HG03354 (cell line): ENCODE results near the gene HS1BP3.

Experiments used
- ATAC-seq: cut with Tn5 transposase; IDR thresholded peaks from one replicate; pipeline ENCODE4 v1.9.1; 2021; ENCODE audit warnings: mild to moderate bottlenecking; ENCODE audit not compliant: unreplicated experiment, poor library complexity, severe bottlenecking

The HS1BP3 gene

DNA sequence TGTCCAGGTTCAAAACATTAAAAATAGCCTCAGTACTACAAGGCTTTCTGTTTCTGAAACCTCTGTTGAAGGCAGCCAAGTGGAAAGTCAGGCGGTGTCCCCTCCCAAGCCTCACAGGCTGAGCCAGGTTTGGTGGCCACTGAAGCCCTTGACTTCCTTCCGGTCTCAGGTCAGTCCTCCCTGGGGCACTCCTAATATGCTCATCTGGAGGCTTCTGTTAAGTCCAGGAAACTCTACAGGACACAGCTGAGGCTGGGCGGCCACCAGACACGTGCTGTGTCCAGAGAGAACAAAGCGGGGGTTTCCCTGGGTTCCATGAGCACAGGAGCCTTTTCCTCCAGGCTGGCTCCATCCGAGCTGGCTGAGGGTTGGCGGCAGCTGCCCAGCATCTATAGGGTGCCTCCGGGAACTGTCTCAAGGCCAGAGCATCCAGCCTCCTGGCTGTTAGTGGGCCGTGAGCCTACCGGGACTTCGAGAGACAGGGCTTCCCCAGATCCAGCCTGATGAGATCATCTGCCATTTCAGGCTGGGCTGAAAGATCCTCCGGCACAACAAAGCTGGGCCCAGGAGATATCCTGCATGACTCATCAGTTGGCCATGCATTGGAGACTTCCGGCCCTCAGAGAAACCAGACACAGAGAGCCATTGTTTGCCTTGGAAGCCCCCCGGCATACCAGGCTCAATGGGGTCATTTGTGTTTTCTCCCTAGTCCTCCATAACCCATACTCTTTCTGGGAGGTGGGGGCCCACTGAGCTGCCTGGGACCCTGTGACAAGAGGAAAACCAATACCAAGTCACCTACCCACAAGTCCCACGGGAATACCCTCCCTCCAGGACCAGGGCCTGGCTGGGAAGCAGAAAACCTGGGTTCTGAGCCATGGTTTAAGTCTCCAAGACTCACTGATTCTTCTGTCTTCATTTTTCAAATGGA is 71.7 kb downstream of the HS1BP3 start:
- ATAC-seq: peak; percentile 73

DNA sequence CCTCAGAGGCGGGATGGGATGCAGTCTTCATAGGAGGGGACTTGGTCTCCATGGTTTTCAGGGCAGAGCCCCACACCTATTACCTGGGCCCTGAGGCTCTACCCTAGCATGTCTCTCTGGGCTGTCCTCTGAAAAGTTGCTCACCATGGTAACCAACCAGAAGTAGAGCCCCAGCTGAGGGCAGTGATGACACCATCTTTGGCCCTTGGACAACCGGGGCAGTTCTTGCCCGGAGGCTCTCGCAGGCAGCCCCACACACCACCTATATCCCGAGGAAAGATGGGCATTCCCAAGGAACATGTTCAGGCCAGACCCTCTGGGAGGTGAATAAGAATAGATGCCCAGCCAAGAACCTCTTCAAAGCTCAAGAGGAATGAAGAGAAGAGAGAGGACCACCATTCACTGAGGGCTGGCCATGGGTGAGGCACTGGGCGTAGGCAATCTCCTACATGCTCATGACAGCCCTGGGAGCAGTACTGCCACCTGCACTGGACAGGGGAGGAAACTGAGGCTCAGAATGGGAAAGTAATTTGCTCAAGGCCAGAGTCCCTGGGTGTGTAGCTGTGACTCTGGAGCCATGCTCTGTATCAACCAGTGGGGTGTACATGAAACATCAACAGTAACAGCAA is 72.5 kb downstream of the HS1BP3 start:
- ATAC-seq: no peak

DNA sequence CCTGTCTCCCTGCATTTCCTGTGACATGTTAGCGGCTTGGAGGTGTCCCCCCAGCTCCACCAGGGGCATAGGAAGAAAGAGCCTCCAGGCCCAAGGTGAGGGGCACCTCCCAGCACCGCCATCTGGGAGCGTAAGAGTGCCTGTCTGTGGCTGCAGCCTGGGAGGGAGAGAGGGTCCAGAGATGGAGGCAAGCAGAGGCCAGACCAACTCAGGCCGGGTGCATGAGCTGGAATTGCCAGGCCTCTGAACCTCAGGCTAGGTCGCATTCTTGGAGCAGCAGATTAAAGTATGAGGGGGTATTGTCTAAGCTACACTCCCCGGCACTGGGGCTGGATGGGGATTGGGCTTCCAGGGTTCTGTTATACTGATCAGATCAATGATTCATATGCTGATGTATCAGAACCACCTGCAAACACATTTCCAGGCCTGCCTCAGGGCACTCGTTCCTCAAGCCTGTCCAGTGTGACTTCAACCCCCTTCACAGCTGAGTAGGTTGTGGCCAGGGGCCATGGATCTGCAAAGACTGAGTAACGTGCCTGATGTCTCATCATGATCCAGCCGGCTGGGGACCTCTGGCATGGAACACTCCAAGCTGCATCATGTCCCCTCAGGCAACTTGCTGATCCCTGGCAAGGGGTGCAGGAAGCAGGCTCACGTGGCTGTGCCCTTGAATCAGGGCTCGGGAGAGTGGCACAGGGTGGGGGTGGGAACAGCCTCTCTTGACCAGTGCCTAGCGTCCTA is 73.2 kb downstream of the HS1BP3 start:
- no peak for ATAC-seq

DNA sequence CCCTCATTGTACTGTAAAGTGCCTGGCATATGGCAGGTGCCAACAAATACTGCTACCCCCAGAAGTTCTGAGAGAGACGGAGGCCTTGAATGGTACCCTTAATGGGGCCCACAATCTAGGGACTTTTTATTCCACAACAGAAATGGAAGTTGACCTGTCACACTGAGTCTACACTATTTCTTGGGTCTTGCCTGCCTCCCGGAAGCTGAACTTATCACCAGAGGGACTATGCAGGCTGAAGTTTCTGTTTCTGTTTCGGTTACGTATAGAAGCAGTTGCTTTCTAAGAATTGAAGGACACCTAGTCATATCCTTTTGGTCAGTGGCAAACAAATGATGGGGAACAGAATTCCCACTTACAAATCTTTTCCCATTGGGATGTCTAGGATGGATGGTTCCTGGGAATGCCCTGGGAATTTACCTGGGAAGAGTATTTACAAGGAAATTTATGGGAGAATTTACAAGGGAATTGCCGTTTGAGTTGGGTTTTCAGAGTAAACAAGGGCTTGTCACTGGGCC is 74.2 kb downstream of the HS1BP3 start:
- ATAC-seq: peak; percentile 79

DNA sequence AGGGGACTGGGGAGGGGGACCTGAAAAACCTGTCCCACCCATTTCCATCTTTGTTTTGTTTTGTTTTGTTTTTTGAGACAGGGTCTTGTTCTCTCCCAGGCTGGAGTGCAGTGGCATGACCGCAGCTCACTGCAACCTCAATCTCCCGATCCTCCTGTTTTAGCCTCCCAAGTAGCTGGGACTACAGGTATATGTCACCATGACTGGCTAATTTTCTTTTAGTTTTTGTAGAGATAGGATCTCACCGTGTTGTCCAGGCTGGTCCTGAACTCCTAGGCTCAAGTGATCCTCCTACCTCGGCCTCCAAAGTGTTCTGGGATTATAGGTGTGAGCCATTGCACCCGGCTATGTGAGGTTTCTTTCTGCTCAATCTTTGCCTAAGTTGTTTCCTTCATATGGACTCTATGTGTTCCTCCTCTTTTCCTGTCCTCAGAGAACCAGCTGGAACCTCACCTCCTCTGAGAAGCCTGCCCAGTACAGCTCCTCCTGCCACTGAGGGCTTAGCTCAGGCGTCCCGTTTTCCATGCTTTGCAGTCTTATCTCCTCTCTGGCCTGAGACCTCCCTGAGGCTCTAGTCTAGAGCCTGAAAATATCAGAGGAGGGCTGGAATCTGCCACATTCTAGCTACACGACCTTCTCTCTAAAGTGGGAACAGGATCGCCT is 74.8 kb downstream of the HS1BP3 start:
- no peak for ATAC-seq

DNA sequence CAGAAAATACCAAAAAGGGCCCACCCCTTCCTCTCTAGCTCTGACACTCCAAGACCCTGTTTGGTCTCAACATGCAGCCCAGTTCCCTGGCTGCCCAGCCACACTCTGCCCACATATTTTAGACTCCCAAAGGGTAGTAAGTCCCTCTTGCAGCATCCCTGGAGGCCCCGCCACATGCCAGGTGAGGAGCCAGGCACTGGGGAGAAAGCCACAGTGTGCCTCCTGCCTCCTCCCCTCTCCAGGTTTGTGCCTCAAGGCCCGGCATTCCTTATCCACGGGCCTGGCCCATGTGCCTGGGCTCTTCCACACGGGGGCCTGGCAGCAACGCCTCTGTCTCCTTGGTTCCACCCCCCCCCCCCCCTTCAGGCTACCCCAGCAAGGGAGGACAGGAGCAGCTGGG is 75.5 kb downstream of the HS1BP3 start:
- ATAC-seq: no peak

DNA sequence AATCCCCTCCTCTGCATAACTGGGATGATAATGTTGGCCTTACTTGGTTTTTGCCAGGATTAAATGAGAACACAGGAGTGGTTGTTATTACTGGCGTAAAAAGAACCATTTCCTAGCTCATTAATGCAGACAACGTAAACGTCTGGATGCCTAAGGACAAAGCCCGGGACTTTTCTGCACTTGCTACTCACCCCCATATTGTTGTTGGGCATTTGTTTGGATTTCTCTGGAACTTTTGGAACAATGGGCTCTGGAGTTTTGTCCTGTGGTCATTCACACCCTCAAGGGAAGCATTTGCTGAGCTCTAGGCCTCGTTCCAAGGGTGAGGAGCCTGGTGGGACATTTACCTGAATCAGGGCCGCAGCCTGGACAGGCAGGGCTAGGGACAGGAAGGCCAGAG is 76.0 kb downstream of the HS1BP3 start:
- ATAC-seq: no peak

DNA sequence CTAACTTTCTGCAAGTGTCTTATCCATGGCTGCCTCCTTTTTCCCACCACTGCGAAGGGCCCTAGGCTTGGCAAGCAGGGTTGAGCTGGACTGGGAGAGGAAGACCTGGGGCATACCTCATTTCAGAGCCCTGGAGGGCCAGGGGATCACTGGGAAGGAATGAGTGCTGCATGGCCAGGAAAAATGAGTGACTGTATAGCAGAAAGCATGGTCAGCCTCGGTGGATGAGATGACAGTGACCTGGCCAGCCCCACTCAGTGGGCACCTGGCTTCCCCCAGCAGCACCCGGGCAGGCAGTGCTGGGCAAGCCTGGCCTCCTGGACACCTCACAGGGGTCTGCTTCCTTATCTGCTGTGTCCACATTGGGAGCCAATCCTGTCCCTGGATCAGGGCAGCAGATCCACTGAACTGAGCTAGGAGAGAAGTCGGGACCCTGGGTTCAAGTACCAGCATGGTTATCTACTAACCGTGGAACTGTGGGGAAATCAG is 76.4 kb downstream of the HS1BP3 start:
- no peak for ATAC-seq

DNA sequence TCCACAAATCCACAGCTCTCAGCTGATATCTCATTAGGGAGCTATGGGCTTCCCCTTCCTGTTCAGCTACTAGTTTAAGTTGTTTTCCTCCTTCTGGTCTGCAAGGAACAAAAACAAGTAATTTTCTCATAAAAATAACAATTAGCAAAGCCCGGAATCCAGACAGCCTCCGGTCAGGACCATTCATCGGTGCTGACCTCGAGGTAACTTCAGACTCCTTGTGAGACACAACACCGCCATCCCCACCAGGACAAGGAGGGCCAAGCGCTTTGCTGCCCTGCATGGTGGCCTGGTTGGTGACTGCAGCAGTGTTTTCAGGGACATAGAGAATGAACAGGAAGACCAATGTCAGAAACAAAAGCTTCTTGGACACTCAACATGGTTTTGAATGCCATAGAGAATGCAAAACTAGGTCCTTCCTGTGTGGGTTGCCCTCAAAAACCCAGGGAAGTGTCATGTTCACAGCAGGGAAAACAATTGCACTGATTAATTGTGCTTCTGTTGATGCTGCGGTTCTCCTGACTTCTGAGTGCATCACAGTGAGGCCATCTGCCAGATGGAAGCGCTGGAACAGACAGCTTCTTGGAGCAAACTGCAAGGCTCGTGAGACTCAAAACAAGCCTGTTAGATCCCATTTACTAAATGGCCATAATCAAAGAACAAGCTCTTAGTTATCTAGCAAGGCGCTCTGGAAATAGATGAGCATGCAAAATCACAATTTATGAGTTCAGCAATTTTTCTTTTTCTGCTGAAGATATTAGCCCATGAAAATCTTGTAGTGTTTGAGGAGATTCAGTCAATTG is 77.1 kb downstream of the HS1BP3 start:
- ATAC-seq: no peak

DNA sequence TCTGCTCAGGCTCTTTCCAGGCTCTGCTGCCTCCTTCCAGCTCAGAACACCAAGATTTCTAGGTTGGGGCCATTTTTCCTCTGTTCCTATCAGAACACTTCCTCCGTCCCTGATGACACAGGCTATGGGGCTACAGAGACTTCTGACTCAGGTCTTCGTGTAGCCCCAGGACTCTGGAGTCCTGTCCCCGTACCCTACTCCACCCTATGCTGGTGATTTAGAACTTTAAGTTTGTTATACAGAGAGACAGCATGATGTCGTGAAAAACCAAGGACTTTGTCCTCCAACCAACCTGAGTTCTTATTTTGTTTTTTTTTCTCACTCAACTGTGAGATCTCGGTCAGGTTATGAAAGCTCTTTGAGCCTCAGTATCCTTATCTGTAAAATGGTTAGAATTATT is 78.7 kb downstream of the HS1BP3 start:
- no peak for ATAC-seq

DNA sequence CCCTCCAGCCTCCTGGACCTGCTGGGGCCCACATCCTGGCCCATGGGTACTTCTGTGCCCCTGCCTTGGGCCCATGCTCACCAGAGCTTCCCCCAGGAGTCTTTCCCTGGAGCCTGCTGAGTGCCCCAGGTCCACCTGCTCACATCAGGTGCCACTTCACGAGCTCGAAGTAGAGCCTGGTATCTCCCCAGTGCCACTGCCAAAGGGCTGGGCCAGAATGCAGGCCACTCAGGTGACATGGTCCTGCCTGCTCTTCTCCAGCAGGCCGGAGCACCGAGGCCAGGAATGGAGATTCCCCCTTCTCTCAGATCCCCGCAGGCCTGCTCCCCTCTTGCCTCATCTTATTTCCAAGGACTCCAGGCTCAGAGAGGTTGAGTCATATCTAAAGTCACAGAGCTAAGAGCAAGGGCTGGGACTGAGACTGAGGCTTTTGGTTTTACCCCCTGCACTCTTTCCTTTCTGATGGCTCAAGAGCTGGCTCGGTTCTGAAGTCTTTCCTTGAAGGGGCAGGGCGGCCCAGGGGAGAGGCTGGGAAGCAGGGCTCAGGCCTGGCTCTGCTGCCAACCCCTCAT is 79.2 kb downstream of the HS1BP3 start:
- no peak for ATAC-seq

DNA sequence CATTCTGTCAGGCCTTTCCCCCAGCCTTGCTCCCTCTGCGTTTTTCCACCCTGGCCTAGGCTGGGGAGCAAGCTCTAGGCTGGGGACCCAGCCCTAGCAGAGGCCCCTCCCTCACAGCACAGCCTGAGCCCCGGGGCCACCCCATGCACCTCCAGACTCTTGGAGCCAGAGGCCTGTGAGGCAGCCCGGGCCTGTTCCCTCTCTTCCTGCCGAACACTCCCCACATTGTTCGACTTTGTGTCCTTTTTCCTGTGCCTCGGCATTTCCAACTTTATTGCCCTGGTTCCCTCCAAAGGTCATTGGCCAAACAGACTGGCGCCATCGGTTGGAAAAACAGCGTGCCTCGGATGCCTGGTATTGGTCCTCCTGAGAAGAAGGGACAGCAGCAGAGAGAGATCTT is 79.7 kb downstream of the HS1BP3 start:
- no peak for ATAC-seq

DNA sequence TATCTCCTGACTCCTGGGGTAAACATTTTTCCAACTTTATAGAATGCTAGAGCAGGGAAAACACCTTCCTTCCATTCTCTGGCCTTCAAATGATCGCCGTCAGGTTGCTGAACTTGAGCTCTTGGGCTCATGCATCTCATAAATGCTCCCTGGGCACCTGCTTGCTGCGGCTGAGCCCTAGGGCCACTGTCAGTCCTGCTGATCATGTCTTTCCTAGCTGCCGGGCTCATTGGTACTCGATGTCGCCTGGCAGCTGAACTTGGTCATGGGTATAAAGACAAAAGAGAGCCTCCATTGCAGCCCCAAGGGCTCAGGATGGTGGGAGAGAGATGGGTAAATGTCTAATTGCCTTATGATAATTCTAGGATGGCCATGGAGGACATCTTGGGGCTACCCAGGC is 80.6 kb downstream of the HS1BP3 start:
- no peak for ATAC-seq

DNA sequence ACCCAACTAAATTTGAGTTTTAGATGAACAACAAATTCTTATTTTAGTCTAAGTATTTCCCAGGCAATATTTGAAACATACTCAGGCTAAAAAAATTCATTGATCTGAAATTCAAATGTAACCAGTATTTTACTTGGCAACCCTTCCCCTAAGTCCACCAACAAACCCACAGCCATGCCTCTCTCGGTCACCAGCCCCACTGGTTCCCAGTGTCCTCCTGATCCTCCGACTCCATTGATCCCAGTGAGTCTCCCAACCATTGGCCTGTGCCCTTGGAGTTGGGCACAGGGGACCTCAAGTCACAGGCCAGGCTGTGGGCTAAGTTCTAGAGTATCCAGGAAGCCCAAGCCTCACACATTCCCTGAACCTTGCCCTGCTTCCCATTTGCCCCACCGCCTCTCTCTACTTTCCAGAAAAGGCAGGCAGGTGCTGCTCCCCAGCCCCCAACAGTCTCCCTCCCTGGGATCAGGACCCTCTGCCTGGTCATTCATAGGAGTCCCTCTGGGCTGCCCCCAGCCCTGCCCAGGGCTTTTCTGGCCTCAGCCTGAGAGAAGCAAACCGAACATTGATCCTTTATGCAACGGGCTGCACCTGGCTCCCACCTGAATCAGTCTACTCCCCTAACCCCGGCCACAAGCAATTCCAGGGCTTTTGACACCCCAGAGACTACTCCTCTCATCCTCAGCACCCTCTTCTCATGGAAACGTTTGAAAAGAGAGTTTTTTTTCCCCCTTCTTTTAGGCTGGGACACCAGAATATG is 81.3 kb downstream of the HS1BP3 start:
- no peak for ATAC-seq

DNA sequence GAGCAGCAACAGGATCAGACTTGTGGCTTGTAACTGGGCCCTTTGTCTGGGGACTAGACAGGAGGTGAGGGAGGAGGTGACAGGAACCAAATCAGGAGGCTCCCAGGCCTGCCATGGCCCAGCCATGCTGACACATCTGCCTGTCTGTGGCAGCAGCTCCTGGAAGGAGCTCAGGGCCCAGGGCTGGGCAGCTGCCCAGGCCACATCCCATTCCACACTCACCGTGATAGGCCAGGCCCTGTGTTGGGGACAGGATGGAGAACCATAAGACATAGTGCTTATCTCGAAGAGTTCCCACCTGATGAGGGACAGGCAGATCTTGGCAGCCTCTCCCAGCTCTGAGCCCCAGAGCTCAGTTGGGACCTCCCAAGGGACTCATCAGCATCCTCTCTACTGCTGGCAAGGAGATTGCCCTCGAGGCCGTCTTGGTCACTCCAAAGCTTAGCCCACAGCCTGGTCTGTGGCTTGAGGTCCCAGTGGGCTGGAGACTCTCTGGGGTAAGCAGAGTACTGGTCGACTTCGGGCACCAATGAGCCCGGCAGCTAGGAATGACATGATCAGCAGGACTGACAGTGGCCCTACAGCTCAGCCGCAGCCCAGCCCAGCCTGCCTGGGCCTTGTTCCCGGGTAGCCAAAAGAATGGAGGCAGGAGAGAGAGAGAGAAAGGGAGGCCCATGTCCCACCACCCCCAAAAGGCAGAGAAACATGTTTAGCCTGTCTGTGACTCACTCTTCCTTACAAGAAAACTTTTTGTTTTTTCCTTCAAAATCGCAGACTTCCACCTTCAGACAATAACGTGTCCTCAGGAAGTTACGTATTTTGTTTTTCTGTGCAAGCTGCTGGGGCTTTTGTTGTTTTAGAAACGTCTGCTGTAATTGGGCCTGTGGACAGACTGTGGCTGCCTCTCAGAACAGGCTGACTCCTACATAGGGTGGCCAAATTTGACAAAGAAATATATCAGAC is 82.1 kb downstream of the HS1BP3 start:
- no peak for ATAC-seq

DNA sequence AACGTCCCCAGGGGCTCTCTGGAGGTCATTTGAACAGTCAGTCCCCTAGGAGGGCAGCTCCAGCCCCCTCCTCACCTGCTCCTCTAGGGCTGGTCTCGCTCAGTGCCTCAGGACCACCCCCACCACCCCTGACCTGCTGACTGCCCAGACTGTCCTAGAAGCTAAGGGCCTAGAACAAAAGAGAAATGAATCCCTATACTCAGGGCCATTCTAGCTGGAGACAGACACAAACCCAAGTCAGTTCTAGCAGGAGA is 83.0 kb downstream of the HS1BP3 start:
- no peak for ATAC-seq
